Measurements from ENCODE around the gene MSANTD1. TPM values are rescaled to one million over a fixed set of nuclear protein-coding genes. Genes with fewer than 3 reads are reported as not detected.

Gene MSANTD1
- total and polyA plus RNA-seq, 2 donors (not counting 3 experiments of a cell fraction or from before 2014, with no cell fraction given): 0.14 to 1.2 TPM

GRCh38 chr4:3234171-3235029, 14.6 kb upstream of the MSANTD1 start:
- FAIRE-seq (no peak), DNase-seq (ENCODE audit: low read depth, low spot score) (no peak)
- H3K9me1 ChIP-seq (replicated peaks; ENCODE audit: control insufficient read depth, extremely low read depth, insufficient read depth, low read length): no peaks in the 10 kb centered on the region
- H3K27me3 ChIP-seq (ENCODE audit: control insufficient read depth in 2 of 2, insufficient read depth in 2 of 2, low read length in 2 of 2): no peaks in the 10 kb centered on the region
- peaks cover 2 to 54% of the 10 kb centered on the region in 2 experiments for H3K36me3 ChIP-seq (ENCODE audit: control insufficient read depth in 2 of 2, extremely low read depth in 1 of 2, insufficient read depth in 2 of 2, low read length in 2 of 2)
- TF ChIP-seq GATA2 (IDR thresholded peaks at IDR 0.05; ENCODE audit: insufficient read depth, insufficient read length, low read depth, low read length): no peak
- TF ChIP-seq EZH2 (IDR thresholded peaks at IDR 0.05; ENCODE audit: borderline replicate concordance, low read depth, low read length, severe bottlenecking): no peak
- TF ChIP-seq POLR2AphosphoS5 (IDR thresholded peaks at IDR 0.05; ENCODE audit: insufficient read depth, low read depth, low read length): no peak
- no peak for TF ChIP-seq JUN (IDR thresholded peaks at IDR 0.05; ENCODE audit: borderline replicate concordance, insufficient read depth, insufficient read length, low read depth)
- no peak for TF ChIP-seq POLR2A (IDR thresholded peaks at IDR 0.05; ENCODE audit: low read depth, low read length)
- TF ChIP-seq CTCF (IDR thresholded peaks at IDR 0.05; ENCODE audit: extremely low read depth in 1 of 2, insufficient read depth in 1 of 2, low read depth in 1 of 2, low read length in 2 of 2): no peak
- no peak overlapping the region for H3K27ac ChIP-seq (ENCODE audit: insufficient read depth, low read depth, low read length)
- dilution Hi-C loops (cut with MboI; ENCODE audit: extremely low pct_ligation_motif_present, low sequenced_read_pairs): no loop called here
- H3K4me2 ChIP-seq (ENCODE audit: insufficient read depth, low read length): no peak overlapping the region
- ChIA-PET POLR2A (no interaction called here), CTCF (no interaction called here)
- no peaks in the 10 kb centered on the region for H3K79me2 ChIP-seq (ENCODE audit: control insufficient read depth, insufficient read depth, low read length)
- H3K4me1 ChIP-seq (ENCODE audit: control insufficient read depth, extremely low read depth, insufficient read depth, low read length): no peaks in the 10 kb centered on the region
- H3K9ac ChIP-seq (replicated peaks; ENCODE audit: extremely low read depth, insufficient read depth, low read length): no peak overlapping the region
- intact Hi-C loops (cut with micrococcal nuclease): no loop called here
- no peak overlapping the region for H2AFZ ChIP-seq (ENCODE audit: low read depth, low read length)
- no peaks in the 10 kb centered on the region for H3K9me3 ChIP-seq (replicated peaks; ENCODE audit: control insufficient read depth, insufficient read depth, low read length)
- BruUV-seq (replicated peaks): no TSS peak
- H4K20me1 ChIP-seq (replicated peaks; ENCODE audit: control insufficient read depth, extremely low read depth, insufficient read depth, low read length): no peaks in the 10 kb centered on the region
- no peak overlapping the region for H3K4me3 ChIP-seq (replicated peaks in 1 of 3; ENCODE audit: insufficient read depth in 1 of 3, low read depth in 1 of 3, low read length in 3 of 3)
